GM18867 (cell line): ENCODE results near the gene SGMS1.
"Not testable (repeated sequence)": the region's sequence is repeated elsewhere in the genome, so short reads cannot be mapped to it uniquely, and the experiment has no call there.

Experiments
- ATAC-seq: cut with Tn5 transposase; IDR thresholded peaks from one replicate; pipeline ENCODE4 v1.9.1; 2021; ENCODE audit warnings: mild to moderate bottlenecking, moderate library complexity; ENCODE audit not compliant: unreplicated experiment

The SGMS1 gene

GRCh38 chr10:50281210-50281966 lies 342.4 kb downstream of the SGMS1 start:
- ATAC-seq = no peak

GRCh38 chr10:50280049-50280841 lies 343.5 kb downstream of the SGMS1 start:
- ATAC-seq = no peak

- no peak for ATAC-seq
These were observed 344.3 kb downstream of the SGMS1 start for GRCh38 chr10:50279489-50279888.

- peak; percentile 60 for ATAC-seq
These were observed 348.0 kb downstream of the SGMS1 start for GRCh38 chr10:50275650-50276235.

DNA sequence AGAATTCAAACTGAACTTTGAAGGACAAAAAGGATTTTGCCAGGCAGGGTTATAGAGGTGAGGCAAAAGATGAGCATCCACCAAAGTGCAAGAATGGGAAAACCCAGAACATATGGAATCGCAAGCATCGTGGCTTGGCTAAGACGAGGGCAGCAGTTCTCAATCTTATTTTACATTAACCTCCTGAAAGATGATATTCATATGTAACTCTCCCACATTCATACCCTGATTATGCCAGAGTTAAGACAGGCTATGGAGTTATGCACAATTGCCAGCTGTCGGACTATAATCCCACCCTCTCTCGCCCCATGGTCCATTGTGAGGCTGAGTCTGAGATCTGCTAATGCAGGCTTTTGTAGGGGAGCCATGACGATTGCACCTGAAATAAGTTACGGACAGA lies 351.2 kb downstream of the SGMS1 start:
- no peak for ATAC-seq

DNA sequence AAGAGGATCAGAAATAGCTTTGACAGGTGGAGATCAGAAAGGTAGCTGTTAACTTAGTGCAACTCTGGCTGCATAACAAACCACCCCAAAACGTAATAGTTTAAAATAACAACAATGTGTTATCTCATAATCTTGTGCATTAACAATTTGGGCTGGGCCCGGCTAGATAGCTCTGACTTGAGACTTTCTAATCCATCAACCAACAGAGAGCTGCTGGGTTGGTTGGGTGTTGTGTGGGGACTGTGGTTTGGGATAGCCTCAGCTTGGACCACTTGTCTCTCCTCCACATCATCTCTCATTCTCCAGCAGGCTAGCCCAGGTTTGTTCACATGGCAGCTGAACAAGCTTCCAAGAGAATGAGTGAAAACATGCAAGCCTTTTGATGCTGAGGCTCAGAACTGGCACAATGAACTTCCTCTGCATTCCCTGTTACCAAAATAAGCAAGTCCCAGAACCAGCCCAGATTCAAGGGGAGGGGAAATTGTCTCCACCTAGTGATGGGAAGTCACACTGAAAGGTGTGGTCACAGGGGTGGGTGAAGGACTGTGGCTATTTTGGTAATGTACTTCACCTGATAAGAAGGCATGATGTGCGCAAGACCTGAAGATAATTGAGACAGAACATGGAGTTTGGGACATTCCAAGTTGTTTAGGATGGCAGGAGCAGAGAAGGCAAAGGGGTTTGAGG lies 352.0 kb downstream of the SGMS1 start:
- no peak for ATAC-seq

DNA sequence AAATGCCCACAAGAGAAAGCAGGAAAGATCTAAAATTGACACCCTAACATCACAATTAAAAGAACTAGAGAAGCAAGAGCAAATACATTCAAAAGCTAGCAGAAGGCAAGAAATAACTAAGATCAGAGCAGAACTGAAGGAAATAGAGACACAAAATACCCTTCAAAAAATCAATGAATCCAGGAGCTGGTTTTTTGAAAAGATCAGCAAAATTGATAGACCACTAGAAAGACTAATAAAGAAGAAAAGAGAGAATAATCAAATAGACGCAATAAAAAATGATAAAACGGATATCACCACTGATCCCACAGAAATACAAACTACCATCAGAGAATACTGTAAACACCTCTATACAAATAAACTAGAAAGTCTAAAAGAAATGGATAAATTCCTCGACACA lies 355.9 kb downstream of the SGMS1 start:
- ATAC-seq = not testable (repeated sequence)

DNA sequence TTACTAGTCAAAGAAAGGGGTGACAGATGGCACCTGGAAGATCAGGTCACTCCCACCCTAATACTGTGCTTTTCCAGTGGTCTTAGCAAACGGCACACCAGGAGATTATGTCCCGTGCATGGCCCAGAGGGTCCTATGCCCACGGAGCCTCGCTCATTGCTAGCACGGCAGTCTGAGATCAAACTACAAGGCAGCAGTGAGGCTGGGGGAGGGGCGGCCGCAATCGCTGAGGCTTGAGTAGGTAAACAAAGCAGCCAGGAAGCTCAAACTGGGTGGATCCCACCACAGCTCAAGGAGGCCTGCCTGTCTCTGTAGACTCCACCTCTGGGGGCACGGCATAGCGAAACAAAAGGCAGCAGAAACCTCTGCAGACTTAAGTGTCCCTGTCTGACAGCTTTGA lies 361.1 kb downstream of the SGMS1 start:
- not testable (repeated sequence) for ATAC-seq

DNA sequence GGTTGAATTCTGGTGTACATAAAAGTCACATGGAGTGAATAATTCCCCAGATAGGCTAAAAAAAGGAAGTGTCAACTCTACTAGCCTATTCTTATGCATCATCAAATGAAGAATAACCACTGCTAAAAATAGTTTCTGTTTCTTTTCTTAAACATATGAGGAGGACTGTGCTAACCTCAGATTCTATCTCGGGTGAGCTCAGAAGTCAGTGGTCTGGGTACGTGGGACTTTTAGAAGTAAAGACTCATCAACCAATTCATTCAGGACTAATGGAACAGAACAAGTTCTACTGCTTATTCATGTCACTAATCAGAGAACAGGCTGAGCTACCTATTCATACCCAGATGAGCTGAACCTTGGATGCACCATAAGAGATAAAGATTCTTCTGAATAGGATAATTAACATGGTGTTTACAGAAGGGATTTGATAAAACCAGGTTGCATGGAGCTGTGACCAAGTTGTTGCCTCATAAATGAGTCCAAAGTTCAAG lies 362.9 kb downstream of the SGMS1 start:
- ATAC-seq = peak; percentile 97
